ENCODE measurements around the gene ANKMY2.
"Not testable (repeated sequence)": the region's sequence is repeated elsewhere in the genome, so short reads cannot be mapped to it uniquely, and the experiment has no call there.

Gene ANKMY2

GRCh38 chr7:16645593-16646471 lies at the start of gene ANKMY2, which contains the start of gene BZW2:
TSS of gene ANKMY2 (minus strand) at chr7:16645754. CDS start at chr7:16645573, 181 bp downstream.
TSS of gene BZW2 (plus strand) at chr7:16646181. CDS start at chr7:16665444, 19,263 bp downstream.
- peak; percentile 92 to 93 for DNase-seq (ENCODE audit: low read depth in 2 of 2)

DNA sequence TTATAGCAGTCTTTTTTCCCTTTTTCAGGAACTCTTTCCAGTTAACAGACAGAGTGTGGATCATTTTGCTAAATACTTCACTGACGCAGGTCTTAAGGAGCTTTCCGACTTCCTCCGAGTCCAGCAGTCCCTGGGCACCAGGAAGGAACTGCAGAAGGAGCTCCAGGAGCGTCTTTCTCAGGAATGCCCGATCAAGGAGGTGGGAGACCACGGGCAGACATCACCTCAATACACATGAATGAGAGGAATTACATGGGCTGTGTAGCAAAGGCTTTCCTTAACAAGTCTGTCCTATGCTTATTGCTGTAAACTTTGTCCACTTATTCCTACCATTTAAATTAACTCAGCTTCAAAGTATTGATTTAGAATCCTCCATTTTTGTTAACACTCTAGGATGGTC lies 49.3 kb upstream of the ANKMY2 start:
- DNase-seq (ENCODE audit: low read depth in 2 of 2) = no peak

GRCh38 chr7:16693601-16694318 lies 48.2 kb upstream of the ANKMY2 start:
- no peak for DNase-seq (ENCODE audit: low read depth in 2 of 2)

GRCh38 chr7:16691241-16691640 lies 45.7 kb upstream of the ANKMY2 start:
- no peak for DNase-seq (ENCODE audit: low read depth in 2 of 2)

DNA sequence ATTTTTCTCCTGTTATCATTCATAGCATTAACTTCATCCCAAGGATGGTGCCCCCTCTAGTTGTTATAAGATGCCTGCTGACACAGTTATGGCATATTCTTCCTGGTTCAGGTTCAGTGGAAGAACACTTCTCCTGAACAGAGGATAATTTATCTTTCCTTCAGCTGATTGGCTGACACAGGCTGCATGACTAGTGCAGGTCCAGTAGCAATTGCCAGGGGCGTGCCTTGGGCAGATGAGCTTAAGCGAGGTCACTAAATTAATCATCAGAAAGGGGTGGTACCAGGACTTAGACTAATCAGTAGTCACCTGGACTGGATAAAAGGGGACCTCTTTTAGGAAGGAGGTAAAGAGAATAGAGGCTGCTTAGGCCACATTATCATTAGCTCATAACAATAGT lies 42.7 kb upstream of the ANKMY2 start:
- DNase-seq (ENCODE audit: low read depth in 2 of 2) = no peak

GRCh38 chr7:16685535-16685934 lies 40.0 kb upstream of the ANKMY2 start:
- DNase-seq (ENCODE audit: low read depth in 2 of 2) = no peak

DNA sequence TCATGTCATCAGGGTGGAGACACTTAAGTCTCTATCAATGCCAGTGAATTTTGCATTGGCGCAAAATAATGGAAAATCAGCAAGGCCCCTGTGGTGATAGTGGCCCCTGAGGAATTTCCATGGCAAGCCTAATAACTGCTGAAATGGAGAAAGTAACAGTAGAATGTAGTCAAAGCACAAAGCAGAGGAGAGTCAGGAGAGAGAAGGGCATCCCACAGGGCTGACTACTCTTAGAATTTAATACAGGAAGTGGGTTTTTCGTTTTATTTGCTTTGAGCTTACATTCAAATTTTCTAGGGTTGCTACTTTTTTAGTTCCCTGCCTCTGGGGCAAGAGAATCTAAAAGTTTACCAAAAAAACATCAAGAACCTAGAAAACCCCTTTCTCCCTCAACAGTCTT lies 39.4 kb upstream of the ANKMY2 start:
- DNase-seq (ENCODE audit: low read depth in 2 of 2) = no peak

DNA sequence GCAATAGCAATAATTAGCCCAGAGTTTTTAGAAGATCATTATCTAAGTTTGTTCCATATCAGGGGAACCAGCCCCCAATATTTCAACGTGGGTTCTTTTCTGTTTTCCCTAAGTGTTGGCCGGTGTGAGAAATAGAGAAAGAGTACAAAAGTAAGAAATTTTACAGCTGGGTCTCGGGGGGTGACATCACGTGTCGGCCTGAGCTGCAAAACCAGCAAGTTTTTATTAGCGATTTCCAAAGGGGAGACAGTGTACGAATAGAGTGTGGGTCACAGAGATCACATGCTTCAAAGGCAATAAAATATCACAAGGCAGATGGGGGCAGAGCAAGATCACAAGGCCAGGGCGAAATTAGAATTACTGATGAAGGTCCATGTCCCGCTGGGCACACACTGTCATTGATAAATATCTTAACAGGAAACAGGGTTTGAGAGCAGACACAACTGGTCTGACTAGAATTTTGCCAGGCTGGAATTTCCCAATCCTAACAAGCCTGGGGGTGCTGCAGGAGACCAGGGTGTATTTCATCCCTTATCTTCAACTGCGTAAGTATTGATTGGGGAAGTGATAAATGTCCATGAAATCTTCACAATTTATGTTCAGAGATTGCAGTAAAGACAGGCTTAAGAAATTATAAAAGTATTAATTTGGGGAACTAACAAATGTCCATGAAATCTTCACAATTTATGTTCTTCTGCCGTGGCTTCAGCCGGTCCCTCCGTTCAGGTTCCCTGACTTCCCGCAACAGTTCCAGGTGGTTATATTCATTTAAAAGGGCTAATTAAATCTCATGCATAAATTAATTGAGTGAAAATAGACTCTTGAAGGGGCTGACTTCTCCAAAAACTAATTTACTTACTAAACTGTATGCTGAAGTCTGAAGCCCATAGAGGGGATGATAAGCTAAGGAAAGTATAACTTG lies 33.4 kb upstream of the ANKMY2 start:
- not testable (repeated sequence) for DNase-seq (ENCODE audit: low read depth in 2 of 2)

DNA sequence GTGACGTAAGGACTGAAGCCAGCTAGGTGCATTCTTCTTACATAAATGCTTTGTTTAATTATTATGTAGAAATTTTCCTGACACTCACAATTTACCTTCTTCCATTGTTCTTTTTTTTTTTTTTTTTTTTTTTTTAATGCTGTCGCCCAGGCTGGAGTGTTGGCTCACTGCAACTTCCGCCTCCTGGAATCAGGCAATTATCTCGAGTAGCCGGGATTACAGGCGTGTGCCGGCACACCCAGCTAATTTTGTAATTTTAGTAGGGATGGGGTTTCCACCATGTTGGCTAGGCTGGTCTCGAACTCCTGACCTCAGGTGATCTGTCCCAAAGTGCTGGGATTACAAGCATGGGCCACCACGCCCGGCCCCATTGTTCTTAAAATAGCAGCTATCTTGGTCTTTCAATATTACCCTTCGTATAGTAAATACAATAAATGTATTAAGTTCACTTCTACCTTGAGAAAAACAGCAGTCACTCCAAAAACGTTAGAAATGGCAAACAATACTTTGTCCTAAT lies 32.5 kb upstream of the ANKMY2 start:
- DNase-seq (ENCODE audit: low read depth in 2 of 2) = no peak

DNA sequence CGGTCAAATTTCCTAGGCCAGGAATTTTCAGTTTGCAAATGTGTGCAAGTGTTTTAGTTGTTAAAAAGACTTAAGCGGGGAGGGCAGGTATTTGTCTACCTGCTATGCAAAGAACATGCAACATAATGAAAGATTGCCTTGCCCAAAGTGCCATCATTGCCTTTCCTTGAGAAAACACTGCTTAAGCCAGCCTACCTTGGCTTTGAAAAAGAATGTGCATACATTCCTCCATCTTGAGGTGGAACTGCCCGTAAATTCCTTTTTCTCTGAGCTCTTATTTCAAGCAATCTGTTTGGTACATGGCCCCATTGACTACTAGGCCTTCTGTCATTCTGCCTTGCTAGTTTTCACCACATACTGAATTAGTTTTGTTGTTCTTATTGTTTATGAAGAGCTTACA lies 29.7 kb upstream of the ANKMY2 start:
- DNase-seq (ENCODE audit: low read depth in 2 of 2) = no peak

DNA sequence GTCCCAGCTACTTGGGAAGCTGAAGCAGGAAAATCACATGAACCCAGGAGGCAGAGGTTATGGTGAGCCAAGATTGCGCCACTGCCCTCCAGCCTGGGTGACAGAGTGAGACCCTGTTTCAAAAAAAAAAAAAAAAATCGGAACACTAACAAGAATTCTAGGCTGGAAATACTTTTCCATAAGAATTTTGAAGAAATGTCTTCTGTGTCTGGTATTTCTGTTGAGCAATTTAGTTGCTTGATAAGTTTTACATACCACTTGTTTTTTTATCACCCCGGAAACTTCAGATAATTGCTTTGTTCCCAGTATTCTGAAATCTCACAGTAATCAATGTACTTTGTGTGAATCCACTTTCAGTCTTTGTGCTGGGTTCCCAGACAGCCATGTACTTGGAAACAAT lies 26.3 kb upstream of the ANKMY2 start:
- no peak for DNase-seq (ENCODE audit: low read depth in 2 of 2)

- DNase-seq (ENCODE audit: low read depth in 2 of 2) = no peak
These were observed 25.3 kb upstream of the ANKMY2 start for GRCh38 chr7:16670731-16671344.

- DNase-seq (ENCODE audit: low read depth in 2 of 2) = no peak
These were observed 24.5 kb upstream of the ANKMY2 start for GRCh38 chr7:16670021-16670420.

DNA sequence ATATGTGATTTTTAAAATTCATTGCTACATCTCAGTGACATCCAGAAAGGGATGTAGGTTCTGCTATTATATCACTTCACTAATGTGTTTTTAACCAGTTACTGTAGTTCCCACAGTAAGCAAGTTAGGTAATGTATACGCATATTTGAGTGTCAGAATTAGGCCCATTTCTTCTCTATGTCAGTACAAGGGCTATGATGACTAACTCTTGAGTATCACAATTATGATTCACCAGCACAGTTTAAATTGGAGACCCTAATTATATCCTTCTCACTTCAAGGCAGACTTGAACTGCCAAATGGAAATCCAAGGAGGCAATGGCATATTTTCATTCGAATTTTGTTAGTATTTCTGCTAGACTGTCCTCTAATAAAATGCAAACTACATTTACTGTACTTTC lies 24.0 kb upstream of the ANKMY2 start:
- DNase-seq (ENCODE audit: low read depth in 2 of 2) = no peak

GRCh38 chr7:16668978-16669377 lies 23.4 kb upstream of the ANKMY2 start:
- DNase-seq (ENCODE audit: low read depth in 2 of 2) = no peak

GRCh38 chr7:16668049-16668858 lies 22.7 kb upstream of the ANKMY2 start:
- peak; percentile 95 to 96 for DNase-seq (ENCODE audit: low read depth in 2 of 2)

GRCh38 chr7:16667355-16667754 lies 21.8 kb upstream of the ANKMY2 start:
- DNase-seq (ENCODE audit: low read depth in 2 of 2) = no peak

- no peak for DNase-seq (ENCODE audit: low read depth in 2 of 2)
These were observed 16.4 kb upstream of the ANKMY2 start for GRCh38 chr7:16661924-16662323.

- DNase-seq (ENCODE audit: low read depth in 2 of 2) = peak; percentile 65 to 69
These were observed 15.3 kb upstream of the ANKMY2 start for GRCh38 chr7:16660702-16661464.

Data from fibroblast of skin of left biceps (primary cell).